NCI-H1092 treated with DMSO at 0.1 percent for 48 hours (cell line): ENCODE results near the gene ARL13B.
"Not testable (repeated sequence)": the region's sequence is repeated elsewhere in the genome, so short reads cannot be mapped to it uniquely, and the experiment has no call there.

ENCODE experiments used
- DNase-seq: peaks from one replicate; lab custom pipeline; 2025; lab: John Stamatoyannopoulos, UW

The ARL13B gene

DNA sequence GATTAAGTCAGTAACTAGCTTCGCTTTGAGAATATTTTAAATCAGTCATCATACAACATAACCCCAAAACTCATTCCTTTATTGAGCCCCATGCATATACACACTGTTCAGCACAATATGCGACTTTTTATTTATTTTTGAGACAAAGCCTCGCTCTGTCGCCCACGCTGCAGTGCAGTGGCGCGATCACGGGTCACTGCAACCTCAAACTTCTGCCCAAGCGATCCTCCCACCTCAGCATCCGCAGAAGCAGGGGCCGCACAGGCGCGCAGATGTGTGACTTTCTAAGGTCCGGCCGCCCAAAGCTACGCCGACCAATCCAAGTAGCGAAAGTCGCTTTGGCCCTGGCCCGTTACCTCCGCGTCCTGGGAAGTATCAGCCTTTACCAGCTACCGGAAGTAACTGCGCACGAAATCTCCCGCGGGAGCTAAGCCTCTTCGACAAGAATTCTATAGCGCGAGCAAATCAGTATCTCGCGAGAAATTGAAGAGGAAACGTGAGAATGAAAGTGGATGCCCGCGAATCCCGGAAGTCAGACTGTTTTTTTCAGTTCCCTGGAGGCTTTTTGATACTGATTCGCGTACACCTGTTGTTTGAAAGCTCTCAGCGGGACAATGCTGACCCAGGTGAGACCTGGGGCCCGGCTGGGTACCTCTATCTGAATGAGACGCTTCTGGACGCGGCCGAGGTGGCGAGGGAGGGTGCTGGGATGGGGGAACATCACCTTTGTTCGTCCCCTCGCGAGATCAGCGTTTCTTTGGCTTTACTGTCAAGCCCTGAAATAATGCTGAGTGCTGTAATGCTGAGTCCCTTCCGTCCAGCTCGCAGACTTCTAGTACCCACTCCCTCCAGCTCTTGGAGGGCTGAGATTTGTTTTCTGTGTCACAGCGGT lies 82.8 kb downstream of the ARL13B start, which contains the start of the genes DHFR2 and NSUN3:
TSS of gene DHFR2 (minus strand) at position 404 of the 892 bp plus-strand sequence. CDS start 1,405 bp downstream, outside the sequence.
TSS of gene NSUN3 (plus strand) at position 549 of the 892 bp plus-strand sequence. CDS start at position 615, 66 bp downstream.
- DNase-seq = peak; percentile 97

DNA sequence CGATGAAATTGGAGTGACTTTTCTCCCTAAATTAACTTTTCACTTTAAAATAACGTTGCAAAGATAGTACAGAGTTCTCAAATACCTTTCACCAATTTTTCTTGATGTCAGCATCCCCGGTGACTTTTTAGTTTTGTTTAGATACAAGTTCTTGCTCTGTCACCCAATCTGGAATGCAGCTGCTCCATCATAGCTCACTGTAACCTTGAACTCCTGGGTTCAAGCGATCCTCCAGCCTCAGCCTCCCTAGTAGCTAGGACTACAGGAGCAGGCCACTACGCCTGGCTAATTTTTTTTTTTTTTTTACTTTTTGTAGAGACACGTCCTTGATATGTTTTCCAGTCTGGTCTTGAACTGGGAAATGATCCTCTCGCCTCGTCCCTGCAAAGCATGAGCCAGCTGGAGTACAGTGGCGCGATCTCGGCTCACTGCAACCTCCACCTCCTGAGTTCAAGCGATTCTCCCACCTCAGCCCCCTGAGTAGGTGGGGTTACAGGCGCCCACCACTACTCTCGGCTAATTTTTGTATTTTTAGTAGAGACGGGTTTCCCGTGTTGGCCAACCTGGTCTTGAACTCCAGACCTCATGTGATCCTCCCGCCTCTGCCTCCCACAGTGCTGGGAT lies 83.7 kb downstream of the ARL13B start:
- DNase-seq = peak; percentile 34

DNA sequence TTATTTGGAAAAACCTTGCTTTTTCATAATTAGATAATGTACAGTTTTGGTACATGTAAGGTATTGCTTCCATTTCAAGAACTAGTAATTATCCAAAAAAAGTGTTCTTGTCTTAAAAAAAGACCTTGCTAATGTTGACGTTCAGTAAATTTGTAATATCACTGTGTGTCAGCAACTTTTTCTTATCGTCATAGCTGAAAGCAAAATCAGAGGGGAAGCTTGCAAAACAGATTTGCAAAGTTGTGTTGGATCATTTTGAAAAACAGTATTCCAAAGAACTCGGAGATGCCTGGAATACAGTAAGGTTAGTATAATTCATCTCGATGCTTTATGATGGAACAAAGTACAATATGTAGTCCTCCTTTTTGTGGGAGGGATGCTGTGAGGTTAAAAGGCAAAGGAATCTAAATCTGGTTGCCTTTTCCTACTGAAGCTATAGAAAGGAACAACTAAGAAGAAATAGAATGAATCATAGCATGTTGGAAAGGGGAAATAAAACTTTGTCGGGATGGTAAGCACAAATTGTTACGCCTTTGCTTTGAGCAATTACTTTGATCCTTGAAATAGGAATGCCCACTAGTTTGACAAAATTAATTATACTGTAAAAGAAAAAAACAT lies 84.4 kb downstream of the ARL13B start:
- no peak for DNase-seq

- DNase-seq = no peak
These were observed 85.2 kb downstream of the ARL13B start for GRCh38 chr3:94065122-94065521.

GRCh38 chr3:94065819-94066480 lies 86.0 kb downstream of the ARL13B start:
- DNase-seq = no peak

DNA sequence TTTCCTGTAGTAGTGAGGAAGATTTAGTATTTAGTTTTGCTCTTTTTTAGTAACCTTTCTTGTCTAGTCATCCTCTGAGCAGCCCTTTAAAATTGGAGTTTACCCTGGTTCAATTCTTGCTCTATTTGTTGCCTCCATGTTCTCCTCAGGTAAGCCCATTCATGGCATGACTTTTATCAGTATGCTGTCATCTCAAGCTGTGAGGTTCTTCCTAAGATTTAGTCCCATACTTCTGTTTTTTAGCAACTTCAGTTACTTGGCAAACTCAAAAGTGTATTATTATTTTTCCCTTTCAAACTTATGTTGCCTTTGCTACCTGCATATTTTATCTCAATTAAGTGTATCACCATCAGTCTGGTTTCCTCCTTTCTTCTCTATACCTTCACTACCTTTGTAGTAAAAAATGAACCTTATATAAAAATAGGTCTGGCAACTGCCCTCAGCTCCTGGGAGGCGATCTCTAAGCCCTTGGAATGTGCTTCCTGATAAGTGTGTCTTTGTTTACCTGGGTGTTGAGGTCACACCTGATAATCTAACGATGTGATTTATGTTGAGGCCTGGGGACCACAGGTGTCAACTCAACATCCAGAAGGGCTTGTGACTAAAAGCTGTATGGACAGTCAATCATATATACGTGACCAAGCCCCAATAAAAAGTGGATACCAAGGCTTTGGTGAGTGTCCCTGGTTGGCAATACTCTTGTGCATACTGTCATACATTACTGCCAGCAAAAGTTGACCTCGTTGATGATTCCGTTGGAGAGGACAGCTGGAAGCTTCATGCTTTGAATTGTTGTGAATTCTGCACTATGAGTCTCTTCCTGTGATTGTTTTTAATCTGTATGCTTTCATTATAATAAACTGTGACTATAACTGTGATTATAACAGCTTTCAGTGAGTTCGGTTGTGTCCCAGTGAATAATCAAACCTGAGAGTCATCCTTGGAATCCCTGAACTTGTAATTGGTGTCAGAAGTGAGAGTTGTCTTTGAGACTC lies 86.8 kb downstream of the ARL13B start:
- DNase-seq = no peak

- peak; percentile 10 for DNase-seq
These were observed 89.3 kb downstream of the ARL13B start for GRCh38 chr3:94069194-94069813.

DNA sequence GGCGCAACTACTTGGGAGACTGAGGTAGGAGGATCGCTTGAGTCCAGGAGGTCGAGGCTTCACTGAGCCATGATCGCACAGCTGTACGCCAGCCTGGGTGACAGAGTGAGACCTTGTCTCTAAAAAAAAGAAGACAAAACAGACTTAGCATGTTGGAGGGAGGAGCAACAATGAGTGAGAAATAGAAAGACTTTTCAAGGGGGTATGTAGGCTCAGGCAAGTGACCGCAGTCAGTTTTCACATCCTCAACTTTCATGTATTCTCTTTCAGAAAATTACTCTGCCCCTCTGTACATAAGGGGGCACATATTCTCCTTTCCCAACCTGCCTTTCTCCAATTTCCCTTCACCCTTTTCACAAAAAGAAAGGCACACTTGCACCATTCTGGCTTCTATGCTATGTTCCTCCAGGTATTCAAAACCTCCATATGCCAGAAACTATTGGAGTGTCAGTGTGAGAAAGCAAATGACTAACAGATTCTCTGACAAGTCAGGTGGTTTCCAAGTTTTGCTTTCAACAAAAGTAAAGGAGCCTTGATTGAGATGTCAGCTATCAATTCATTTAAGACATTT lies 90.5 kb downstream of the ARL13B start:
- DNase-seq = no peak

GRCh38 chr3:94071713-94072284 lies 91.8 kb downstream of the ARL13B start:
- no peak for DNase-seq

DNA sequence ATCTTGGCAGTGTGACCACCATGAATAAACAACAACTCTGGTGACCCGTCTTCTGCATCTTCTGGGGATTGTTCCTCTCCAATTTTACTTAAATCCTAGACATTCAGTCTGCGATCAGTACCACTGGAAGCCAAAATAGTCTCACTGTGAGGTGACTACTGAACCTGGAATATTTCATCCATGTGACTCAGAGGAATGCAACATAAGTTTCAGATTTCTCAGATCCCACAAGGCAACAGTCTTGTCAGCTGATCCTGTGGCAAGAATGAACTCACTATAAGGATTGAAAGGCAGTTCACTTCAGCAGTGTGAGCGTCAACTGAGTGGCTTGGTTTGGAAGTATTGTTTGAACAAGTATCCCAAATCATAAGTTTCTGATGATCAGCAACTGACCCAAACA lies 96.1 kb downstream of the ARL13B start:
- DNase-seq = no peak

GRCh38 chr3:94080552-94080951 lies 100.6 kb downstream of the ARL13B start:
- DNase-seq = not testable (repeated sequence)

DNA sequence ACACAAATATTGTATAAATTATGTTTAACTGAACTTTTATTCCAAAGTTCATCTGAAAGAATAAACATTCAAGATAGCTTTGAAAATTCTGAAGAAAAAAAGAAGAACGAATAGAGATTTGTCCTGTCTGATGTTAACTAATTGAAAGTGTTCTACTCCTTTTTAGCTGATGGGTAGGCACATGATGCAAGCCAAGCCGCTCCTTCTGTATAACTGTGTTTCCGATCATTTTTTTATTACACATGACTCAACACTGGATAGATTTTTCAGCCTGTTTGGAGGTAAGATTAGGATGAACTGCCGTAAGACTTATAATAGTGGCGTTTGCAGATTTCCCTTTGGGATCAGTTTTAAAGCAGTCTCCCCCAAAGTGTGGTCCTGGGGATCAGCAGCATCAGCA lies 101.9 kb downstream of the ARL13B start:
- no peak for DNase-seq

DNA sequence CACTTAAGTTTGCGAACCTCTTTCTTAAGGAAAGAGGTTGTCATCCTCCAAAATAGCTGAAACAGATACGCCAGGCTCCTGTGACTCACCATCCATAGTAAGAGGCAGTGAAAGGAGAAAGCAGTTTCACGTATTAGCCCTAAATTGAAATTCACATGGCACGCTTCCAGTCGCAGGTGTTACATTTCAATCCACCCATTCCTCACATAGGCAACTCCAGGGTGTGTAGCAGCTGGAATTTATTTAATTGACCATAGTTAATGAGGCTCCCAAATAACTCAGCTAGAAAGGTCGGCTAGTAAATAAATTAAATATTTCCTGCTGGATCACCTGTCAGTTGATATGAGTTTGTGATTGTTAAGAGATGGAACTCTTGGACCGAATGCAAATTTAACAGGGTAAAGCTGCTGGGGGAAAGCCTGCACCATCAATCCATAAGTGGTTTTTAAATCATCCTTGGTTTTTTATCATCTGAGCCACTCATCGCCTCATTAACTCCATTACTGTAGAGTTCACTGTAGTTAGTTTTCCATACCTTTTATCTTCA lies 102.5 kb downstream of the ARL13B start:
- peak; percentile 62 for DNase-seq

GRCh38 chr3:94083261-94083660 lies 103.3 kb downstream of the ARL13B start:
- DNase-seq = no peak

GRCh38 chr3:94089126-94089525 lies 109.2 kb downstream of the ARL13B start:
- no peak for DNase-seq

DNA sequence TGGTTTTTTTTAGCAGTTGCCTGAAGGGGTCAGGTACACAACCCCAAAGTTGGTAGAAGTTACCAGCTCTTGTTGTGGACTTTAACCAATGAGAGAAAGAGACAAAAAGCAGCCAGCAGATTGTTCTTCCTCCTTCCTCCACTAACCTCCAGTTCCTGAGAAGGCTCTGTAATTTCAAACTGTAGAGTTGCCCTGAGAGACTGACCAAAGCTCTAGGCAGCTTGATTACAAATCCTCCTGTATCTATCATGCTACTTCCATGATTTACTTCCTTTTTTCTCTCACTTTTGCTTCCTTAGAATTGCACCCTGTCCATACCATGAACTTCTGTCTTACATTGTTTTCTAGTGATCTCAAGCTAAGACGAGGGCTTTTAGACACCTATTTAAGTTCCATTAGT lies 112.1 kb downstream of the ARL13B start:
- no peak for DNase-seq

DNA sequence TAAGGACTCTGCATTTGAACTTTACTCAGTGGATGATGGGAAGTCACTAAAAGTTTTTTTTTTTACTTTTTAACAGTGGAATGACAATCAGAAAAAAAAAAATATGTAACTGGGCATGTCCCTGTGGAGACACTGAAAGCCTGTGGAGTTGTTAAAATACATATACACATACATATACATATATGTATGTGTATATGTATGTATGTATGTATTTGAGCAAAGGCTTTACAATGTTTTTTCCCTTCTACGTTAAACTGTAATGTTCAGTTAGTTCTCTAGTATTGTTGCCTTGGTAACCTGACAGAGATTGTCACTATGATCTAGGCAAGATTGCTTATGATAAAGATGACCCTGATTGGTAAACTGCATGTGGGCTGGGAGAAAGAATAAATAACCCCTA lies 113.2 kb downstream of the ARL13B start:
- no peak for DNase-seq

DNA sequence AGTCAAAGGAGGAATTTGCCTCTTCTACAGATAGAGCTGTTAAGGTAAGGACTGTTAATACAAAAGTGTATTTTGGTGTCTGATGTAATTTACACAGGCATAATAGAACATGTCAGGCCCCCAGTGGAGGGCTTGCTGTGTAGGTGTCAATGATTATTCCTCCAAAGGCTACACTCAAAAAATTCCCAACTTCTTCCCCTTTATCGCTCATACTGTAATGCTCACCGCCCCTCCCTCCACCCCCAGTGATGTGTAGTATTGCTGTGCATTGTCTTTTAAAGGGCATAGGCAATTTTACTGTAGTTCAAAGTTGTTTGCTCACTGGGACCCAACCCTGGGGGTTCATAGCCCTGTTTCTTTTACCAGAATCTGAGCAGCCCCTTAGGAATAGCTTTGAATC lies 115.2 kb downstream of the ARL13B start:
- no peak for DNase-seq

- no peak for DNase-seq
These were observed 118.5 kb downstream of the ARL13B start for GRCh38 chr3:94098452-94098851.
